ENCODE results near the gene DMAC2L. TPM values are rescaled to one million over a fixed set of nuclear protein-coding genes. Genes with fewer than 3 reads are reported as not detected.
A peak's percentile ranks its signal among the peaks of the same experiment; 100 is the strongest.

DMAC2L gene
- 25.3 TPM for polyA plus RNA-seq

GRCh38 chr14:50311972-50312733 lies at the start of gene DMAC2L, which contains the start of gene L2HGDH:
Gene DMAC2L (plus strand): TSS chr14:50312324. CDS start chr14:50321488, 9,164 bp downstream.
Gene L2HGDH (minus strand): TSS chr14:50312229. CDS start chr14:50312150, 79 bp downstream.
- Mint-ChIP-seq H3K36me3 (peaks cover 8% of the 10 kb centered on the region), H3K9me3 (no peaks in the 10 kb centered on the region), H3K4me3 (peak within 1 kb of the TSS; percentile 93 to 100 (median 95)), H3K27me3 (no peaks in the 10 kb centered on the region), H3K4me1 (peaks cover 18 to 28% (median 25%) of the 10 kb centered on the region in 3 donors), H3K27ac (peak within 1 kb of the TSS; percentile 91 to 98 (median 98))

GRCh38 chr14:50262865-50263264 lies 49.3 kb upstream of the DMAC2L start:
- peaks cover 3 to 4% (median 3%) of the 10 kb centered on the region in 3 donors for H3K4me1 Mint-ChIP-seq
- no peak overlapping the region for H3K27ac Mint-ChIP-seq
- no peaks in the 10 kb centered on the region for H3K9me3 Mint-ChIP-seq
- H3K4me3 Mint-ChIP-seq, result no peak overlapping the region
- H3K36me3 Mint-ChIP-seq, result no peaks in the 10 kb centered on the region
- no peaks in the 10 kb centered on the region for H3K27me3 Mint-ChIP-seq

GRCh38 chr14:50263321-50263720 lies 48.8 kb upstream of the DMAC2L start:
- Mint-ChIP-seq H3K36me3 (no peaks in the 10 kb centered on the region), H3K27ac (no peak overlapping the region), H3K4me3 (no peak overlapping the region), H3K27me3 (no peaks in the 10 kb centered on the region), H3K9me3 (no peaks in the 10 kb centered on the region), H3K4me1 (peaks cover 2 to 4% (median 3%) of the 10 kb centered on the region in 3 donors)

- no peak overlapping the region for H3K4me3 Mint-ChIP-seq
- H3K9me3 Mint-ChIP-seq, result no peaks in the 10 kb centered on the region
- no peaks in the 10 kb centered on the region for H3K27me3 Mint-ChIP-seq
- no peaks in the 10 kb centered on the region for H3K36me3 Mint-ChIP-seq
- no peak overlapping the region for H3K27ac Mint-ChIP-seq
- H3K4me1 Mint-ChIP-seq, result peaks cover 2 to 4% (median 3%) of the 10 kb centered on the region in 3 donors
Observed at GRCh38 chr14:50265029-50265428, 47.1 kb upstream of the DMAC2L start.

GRCh38 chr14:50270932-50271331 lies 41.2 kb upstream of the DMAC2L start:
- Mint-ChIP-seq H3K4me1 (no peaks in the 10 kb centered on the region), H3K9me3 (no peaks in the 10 kb centered on the region), H3K36me3 (peaks cover 7% of the 10 kb centered on the region), H3K4me3 (no peak overlapping the region), H3K27ac (no peak overlapping the region), H3K27me3 (no peaks in the 10 kb centered on the region)

- H3K27me3 Mint-ChIP-seq, result no peaks in the 10 kb centered on the region
- H3K27ac Mint-ChIP-seq, result no peak overlapping the region
- H3K4me1 Mint-ChIP-seq, result no peaks in the 10 kb centered on the region
- no peak overlapping the region for H3K4me3 Mint-ChIP-seq
- H3K36me3 Mint-ChIP-seq, result peaks cover 7% of the 10 kb centered on the region
- H3K9me3 Mint-ChIP-seq, result no peaks in the 10 kb centered on the region
Observed at GRCh38 chr14:50272498-50272897, 39.6 kb upstream of the DMAC2L start.

- H3K4me3 Mint-ChIP-seq, result no peak overlapping the region
- H3K4me1 Mint-ChIP-seq, result no peaks in the 10 kb centered on the region
- peaks cover 5% of the 10 kb centered on the region for H3K36me3 Mint-ChIP-seq
- no peak overlapping the region for H3K27ac Mint-ChIP-seq
- H3K9me3 Mint-ChIP-seq, result no peaks in the 10 kb centered on the region
- H3K27me3 Mint-ChIP-seq, result no peaks in the 10 kb centered on the region
Observed at GRCh38 chr14:50285861-50286260, 26.3 kb upstream of the DMAC2L start.

GRCh38 chr14:50288146-50288545 lies 24.0 kb upstream of the DMAC2L start:
- Mint-ChIP-seq H3K4me3 (no peak overlapping the region), H3K27me3 (no peaks in the 10 kb centered on the region), H3K36me3 (peaks cover 13% of the 10 kb centered on the region), H3K9me3 (no peaks in the 10 kb centered on the region), H3K27ac (no peak overlapping the region), H3K4me1 (no peaks in the 10 kb centered on the region)

- Mint-ChIP-seq H3K4me1 (no peaks in the 10 kb centered on the region), H3K4me3 (no peak overlapping the region), H3K27me3 (no peaks in the 10 kb centered on the region), H3K36me3 (peaks cover 14% of the 10 kb centered on the region), H3K27ac (no peak overlapping the region), H3K9me3 (no peaks in the 10 kb centered on the region)
Observed at GRCh38 chr14:50290306-50290705, 21.8 kb upstream of the DMAC2L start.

GRCh38 chr14:50299585-50299984 lies 12.5 kb upstream of the DMAC2L start:
- Mint-ChIP-seq H3K9me3 (no peaks in the 10 kb centered on the region), H3K4me3 (no peak overlapping the region), H3K27ac (no peak overlapping the region), H3K36me3 (peaks cover 6% of the 10 kb centered on the region), H3K27me3 (no peaks in the 10 kb centered on the region), H3K4me1 (peaks cover 2 to 4% (median 3%) of the 10 kb centered on the region in 3 donors)

- Mint-ChIP-seq H3K27ac (no peak overlapping the region), H3K9me3 (no peaks in the 10 kb centered on the region), H3K4me3 (no peak overlapping the region), H3K4me1 (peaks cover 2 to 6% (median 4%) of the 10 kb centered on the region in 3 donors), H3K36me3 (peaks cover 7% of the 10 kb centered on the region), H3K27me3 (no peaks in the 10 kb centered on the region)
Observed at GRCh38 chr14:50301914-50302313, 10.2 kb upstream of the DMAC2L start.

- Mint-ChIP-seq H3K4me3 (no peak overlapping the region), H3K27me3 (no peaks in the 10 kb centered on the region), H3K4me1 (peaks cover 3 to 6% (median 4%) of the 10 kb centered on the region in 3 donors), H3K27ac (no peak overlapping the region), H3K36me3 (peaks cover 5% of the 10 kb centered on the region), H3K9me3 (no peaks in the 10 kb centered on the region)
Observed at GRCh38 chr14:50303744-50304471, 8.2 kb upstream of the DMAC2L start.

- peaks cover 4% of the 10 kb centered on the region for H3K36me3 Mint-ChIP-seq
- no peak overlapping the region for H3K27ac Mint-ChIP-seq
- peak overlapping the region in 1 of 4 donors; percentile 57 for H3K4me3 Mint-ChIP-seq
- H3K27me3 Mint-ChIP-seq, result no peaks in the 10 kb centered on the region
- no peaks in the 10 kb centered on the region for H3K9me3 Mint-ChIP-seq
- H3K4me1 Mint-ChIP-seq, result peaks cover 13 to 20% (median 13%) of the 10 kb centered on the region in 3 donors
Observed at GRCh38 chr14:50308363-50308915, 3.7 kb upstream of the DMAC2L start.

- Mint-ChIP-seq H3K4me3 (peak overlapping the region in 1 of 4 donors; percentile 28), H3K4me1 (peaks cover 13 to 21% (median 15%) of the 10 kb centered on the region in 3 donors), H3K9me3 (no peaks in the 10 kb centered on the region), H3K36me3 (peaks cover 4% of the 10 kb centered on the region), H3K27me3 (no peaks in the 10 kb centered on the region), H3K27ac (no peak overlapping the region)
Observed at GRCh38 chr14:50310445-50310844, 1.7 kb upstream of the DMAC2L start.

- H3K36me3 Mint-ChIP-seq, result peaks cover 8% of the 10 kb centered on the region
- H3K9me3 Mint-ChIP-seq, result no peaks in the 10 kb centered on the region
- peaks cover 13 to 23% (median 20%) of the 10 kb centered on the region in 3 donors for H3K4me1 Mint-ChIP-seq
- H3K27me3 Mint-ChIP-seq, result no peaks in the 10 kb centered on the region
- peak overlapping the region; percentile 93 to 100 (median 95) for H3K4me3 Mint-ChIP-seq
- peak overlapping the region; percentile 91 to 98 (median 92) for H3K27ac Mint-ChIP-seq
Observed at GRCh38 chr14:50311337-50311971, 670 bp upstream of the DMAC2L start.

All from IgD-negative memory B cell (primary cell).